IMR-90 (cell line): ENCODE results near the gene AXL.
A peak's percentile ranks its signal among the peaks of the same experiment; 100 is the strongest.

Source experiments
- BHLHE40 ChIP-seq: fragments of 150-350 bp; IDR thresholded peaks from 2 replicates; pipeline ENCODE4 v1.6.1; 2016; ENCODE audit warnings: mild to moderate bottlenecking, low read depth, low read length
- CEBPB ChIP-seq: IDR thresholded peaks from 2 replicates; pipeline ENCODE4 v1.6.1; 2012; ENCODE audit warnings: low read depth, low read length, improper control_type of control experiment
- CHD1 ChIP-seq: IDR thresholded peaks from 2 replicates; pipeline ENCODE4 v1.6.1; 2012; ENCODE audit warnings: low read depth, low read length, improper control_type of control experiment
- CTCF ChIP-seq: conservative IDR thresholded peaks from 2 replicates; pipeline ENCODE4 v1.5.1; 2012; ENCODE audit warnings: mild to moderate bottlenecking, low read depth, low read length, improper control_type of control experiment
- ELK1 ChIP-seq: fragments of 150-350 bp; IDR thresholded peaks from 2 replicates; pipeline ENCODE4 v1.6.1; 2016; ENCODE audit warnings: low read depth, mild to moderate bottlenecking, low read length, moderate library complexity, borderline replicate concordance
- FOS ChIP-seq: fragments of 150-350 bp; IDR thresholded peaks from 2 replicates; pipeline ENCODE4 v1.6.1; 2016; ENCODE audit warnings: low read depth, low read length
- MAFK ChIP-seq: IDR thresholded peaks from 2 replicates; pipeline ENCODE4 v1.6.1; 2012; ENCODE audit warnings: low read depth, low read length, improper control_type of control experiment
- MXI1 ChIP-seq: IDR thresholded peaks from 2 replicates; pipeline ENCODE4 v1.6.1; 2012; ENCODE audit warnings: low read depth, mild to moderate bottlenecking, low read length, moderate library complexity, borderline replicate concordance
- NFE2L2 ChIP-seq: fragments of 150-350 bp; IDR thresholded peaks from 2 replicates; pipeline ENCODE4 v1.6.1; 2016; ENCODE audit warnings: low read depth, mild to moderate bottlenecking, low read length
- POLR2A ChIP-seq: IDR thresholded peaks from 2 replicates; pipeline ENCODE4 v1.6.1; 2012; ENCODE audit warnings: mild to moderate bottlenecking, low read depth, low read length
- RAD21 ChIP-seq: IDR thresholded peaks from 2 replicates; pipeline ENCODE4 v1.6.1; 2012; ENCODE audit warnings: low read length, improper control_type of control experiment
- RCOR1 ChIP-seq: IDR thresholded peaks from 2 replicates; pipeline ENCODE4 v1.6.1; 2012; ENCODE audit warnings: mild to moderate bottlenecking, low read length, improper control_type of control experiment; ENCODE audit not compliant: insufficient replicate concordance
- RFX5 ChIP-seq: IDR thresholded peaks from 2 replicates; pipeline ENCODE4 v1.8.0; 2012; ENCODE audit warnings: low read depth, mild to moderate bottlenecking, low read length, moderate library complexity
- SMC3 ChIP-seq: fragments of 150-350 bp; IDR thresholded peaks from 2 replicates; pipeline ENCODE4 v1.6.1; 2016; ENCODE audit warnings: low read depth, mild to moderate bottlenecking, antibody characterized with exemption, low read length, moderate library complexity

DNA sequence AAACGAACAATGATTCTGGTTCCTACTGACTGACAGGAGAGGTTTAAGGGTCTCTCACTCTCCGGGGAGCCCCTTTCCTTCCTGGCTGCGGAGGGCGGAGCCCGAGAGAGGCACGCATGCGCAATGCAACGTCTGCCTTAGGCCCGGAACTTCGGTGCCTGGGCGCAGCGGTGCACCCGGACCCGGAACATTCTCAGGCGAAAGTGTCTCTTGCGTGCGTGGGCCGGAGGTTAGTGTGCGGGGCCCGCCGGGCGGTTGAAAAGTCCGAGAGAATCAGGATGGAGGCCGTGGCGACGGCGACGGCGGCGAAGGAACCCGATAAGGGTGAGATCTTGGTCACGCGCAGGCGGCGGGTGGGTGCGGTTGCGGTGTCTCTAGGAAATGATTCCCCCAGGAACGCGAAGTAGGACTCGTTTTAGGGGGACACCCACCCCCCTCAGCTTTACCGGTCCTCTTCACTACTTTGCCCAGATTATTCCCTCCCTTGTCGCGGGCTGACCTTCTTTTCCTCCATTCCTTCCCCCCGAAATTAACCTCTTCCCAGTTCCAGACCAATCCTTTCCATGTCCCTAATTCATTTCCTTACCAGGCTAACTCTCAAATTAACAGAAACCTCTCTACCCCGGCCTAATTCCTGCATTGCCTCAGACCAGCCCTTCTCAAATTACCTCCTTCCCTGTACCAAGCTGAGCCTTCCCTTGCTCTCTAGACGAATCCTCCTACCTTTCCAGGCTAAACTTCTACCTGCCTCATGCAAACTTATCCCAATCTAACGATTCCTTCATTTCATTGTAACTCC, 91.2 kb downstream of the AXL start, which contains the start of gene CCDC97:
- TF ChIP-seq CTCF (no peak), MXI1 (peak; percentile 83; the same call in 1 of the 2 replicates), CEBPB (peak; percentile 51), POLR2A (peak; percentile 82), BHLHE40 (peak; percentile 89), RAD21 (no peak), ELK1 (no peak), SMC3 (no peak), RFX5 (no peak), NFE2L2 (no peak), MAFK (no peak), FOS (no peak), RCOR1 (no peak), CHD1 (peak; percentile 35; the same call in 1 of the 2 replicates)
